D721Med (cell line): Measurements from ENCODE around the gene WIPF3.

Source experiments
- DNase-seq: peaks from one replicate; pipeline ENCODE4 v3.0.0; 2011; ENCODE audit warnings: low spot score; ENCODE audit not compliant: insufficient read length
- FAIRE-seq: peaks from 2 replicates; lab custom pipeline; 2011; peaks lifted over from hg19 to GRCh38; lab: Jason Lieb, UNC
- CTCF ChIP-seq: IDR thresholded peaks from 2 replicates; pipeline ENCODE4 v1.5.1; 2012; ENCODE audit warnings: mild to moderate bottlenecking, control low read depth; ENCODE audit not compliant: insufficient read depth; ENCODE audit errors: missing control alignments

Gene WIPF3, protein sequence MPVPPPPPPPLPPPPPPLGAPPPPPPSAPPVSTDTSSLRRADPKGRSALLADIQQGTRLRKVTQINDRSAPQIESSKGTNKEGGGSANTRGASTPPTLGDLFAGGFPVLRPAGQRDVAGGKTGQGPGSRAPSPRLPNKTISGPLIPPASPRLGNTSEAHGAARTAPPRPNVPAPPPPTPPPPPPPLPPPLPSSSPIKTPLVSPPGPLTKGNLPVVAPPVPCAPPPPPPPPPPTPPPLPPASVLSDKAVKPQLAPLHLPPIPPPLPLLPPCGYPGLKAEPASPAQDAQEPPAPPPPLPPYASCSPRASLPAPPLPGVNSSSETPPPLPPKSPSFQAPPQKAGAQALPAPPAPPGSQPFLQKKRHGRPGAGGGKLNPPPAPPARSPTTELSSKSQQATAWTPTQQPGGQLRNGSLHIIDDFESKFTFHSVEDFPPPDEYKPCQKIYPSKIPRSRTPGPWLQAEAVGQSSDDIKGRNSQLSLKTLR

DNA sequence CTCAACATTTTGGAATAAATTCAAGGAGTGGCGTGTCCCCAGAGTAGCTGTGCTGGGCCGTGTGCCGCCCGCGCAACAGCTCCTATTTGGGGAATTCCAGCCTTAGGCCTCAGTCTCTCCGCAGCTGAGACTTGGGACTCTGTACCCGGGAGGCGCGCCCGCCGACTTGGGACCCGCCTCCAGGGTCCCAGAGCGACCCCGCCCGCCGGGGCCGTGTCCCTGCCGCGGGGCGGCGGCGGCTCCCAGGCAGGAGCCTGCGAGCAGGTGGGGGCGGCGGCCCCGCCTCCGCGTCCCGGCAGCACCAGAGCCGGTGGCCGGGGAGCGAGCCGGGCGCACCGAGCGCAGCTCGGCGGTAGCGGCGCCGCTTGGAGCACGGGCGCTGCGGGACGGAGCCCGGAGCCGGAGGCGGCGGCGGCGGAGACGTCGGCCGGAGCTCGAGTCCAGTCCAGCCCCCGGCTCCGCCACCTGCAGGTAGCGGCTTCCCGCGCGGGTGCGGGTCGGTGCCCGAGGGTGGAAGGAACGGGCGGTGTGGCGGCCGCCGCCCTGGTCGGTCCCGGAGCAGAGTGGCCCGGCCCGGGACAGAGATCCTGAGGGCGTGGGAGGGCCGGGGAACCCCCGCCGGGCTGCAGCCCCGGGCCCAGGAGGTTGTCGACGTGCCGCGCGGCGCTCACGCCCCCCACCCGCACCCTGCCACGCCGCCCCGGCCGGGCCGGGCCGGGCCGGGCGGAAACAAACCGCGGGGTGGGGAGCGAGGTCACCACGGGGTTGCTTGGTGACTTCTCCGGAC, at the start of gene WIPF3:
WIPF3 (plus strand) TSS at position 301 of the 787 bp plus-strand sequence. CDS start 28,217 bp downstream, outside the sequence.
- TF ChIP-seq CTCF, result no peak
- FAIRE-seq (no peak), DNase-seq (no peak)

- TF ChIP-seq CTCF, result no peak
- no peak for DNase-seq
- FAIRE-seq, result no peak
These were observed 43.0 kb upstream of the WIPF3 start for GRCh38 chr7:29763266-29763665.

- FAIRE-seq, result no peak
- no peak for DNase-seq
These were observed 42.1 kb upstream of the WIPF3 start for GRCh38 chr7:29764227-29764626.

DNA sequence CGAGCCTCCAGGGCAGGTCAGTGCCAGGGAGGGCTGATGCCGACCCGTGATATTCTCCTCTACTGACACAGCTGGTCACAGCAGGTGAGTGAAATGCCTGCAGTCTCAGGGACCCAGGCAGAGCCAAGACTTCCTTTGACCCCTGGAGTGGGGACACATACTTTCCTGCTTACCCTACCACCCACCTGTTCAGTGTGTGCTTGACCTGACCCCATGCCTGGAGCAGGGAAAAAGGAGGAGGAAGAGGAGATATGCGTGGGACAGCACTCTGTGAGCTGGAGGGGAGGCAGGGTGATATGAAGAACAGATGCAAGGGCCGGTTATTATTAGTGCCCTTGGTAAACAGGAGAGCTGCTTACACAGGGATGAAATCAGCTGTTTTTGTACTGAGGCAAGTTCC, 40.8 kb upstream of the WIPF3 start:
- no peak for TF ChIP-seq CTCF
- FAIRE-seq (no peak), DNase-seq (no peak)

More at GRCh38 chr7:29764227-29764626, 42.1 kb upstream of the WIPF3 start:
- TF ChIP-seq CTCF, result peak; percentile 2

GRCh38 chr7:29770371-29770770, 35.9 kb upstream of the WIPF3 start:
- no peak for DNase-seq
- no peak for FAIRE-seq
- no peak for TF ChIP-seq CTCF

DNA sequence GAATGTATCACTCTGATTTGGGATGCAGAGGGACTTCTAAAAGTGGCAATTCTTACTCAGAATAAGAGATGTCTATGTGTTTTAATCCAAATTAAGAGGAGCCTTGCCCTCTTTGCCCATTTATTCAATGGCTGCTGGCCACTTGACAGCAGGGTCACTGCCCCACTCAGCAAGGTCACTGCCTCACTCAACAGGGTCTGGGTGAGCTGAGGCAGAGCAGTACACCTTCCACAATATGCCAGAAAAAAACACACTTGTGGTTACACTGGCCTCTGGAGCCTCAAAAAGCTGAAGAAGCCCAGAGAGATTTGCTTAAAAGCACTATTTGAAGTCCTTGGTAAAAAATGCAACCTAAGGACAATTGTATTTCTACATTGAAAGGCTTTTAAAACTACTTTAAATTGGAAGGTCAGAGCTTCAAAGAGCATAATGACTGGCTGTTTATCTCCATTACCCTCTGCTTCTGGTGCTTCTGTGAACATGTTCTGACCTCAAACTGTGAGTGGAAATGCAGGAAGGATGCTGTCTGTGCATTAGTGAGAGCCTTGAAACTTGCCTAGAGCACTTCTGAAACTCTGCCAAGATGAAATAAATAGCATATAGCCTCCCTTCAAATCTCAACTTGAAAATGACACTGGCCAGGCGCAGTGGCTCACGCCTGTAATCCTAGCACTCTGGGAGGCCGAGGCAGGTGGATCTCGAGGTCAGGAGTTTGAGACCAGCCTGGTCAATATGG, 35.1 kb upstream of the WIPF3 start:
- no peak for TF ChIP-seq CTCF
- DNase-seq (no peak), FAIRE-seq (no peak)
